Esophagus muscularis mucosa (tissue), 4 donors: ENCODE measurements around the gene PURB. TPM values are rescaled to one million over a fixed set of nuclear protein-coding genes. Genes with fewer than 3 reads are reported as not detected.

Source experiments
- DNase-seq: peaks from one replicate; pipeline ENCODE4 v3.0.0-alpha.2; 2017; ENCODE audit errors: extremely low spot score
- H3K27ac ChIP-seq, 4 donors: fragments of 200-600 bp; sonication (generic); replicated peaks in 1 of 4; 1 replicate in 3 of 4; 2 replicates in 1 of 4; pipeline ENCODE4 v1.5.1; 2016 to 2019; ENCODE audit warnings: mild to moderate bottlenecking in 1 of 4
- H3K27me3 ChIP-seq, 4 donors: fragments of 200-600 bp; sonication (generic); one replicate each; pipeline versions ENCODE4 v1.5.1 to v1.6.0; 2016 to 2019
- H3K36me3 ChIP-seq, 4 donors: fragments of 200-600 bp; sonication (generic); one replicate each; pipeline ENCODE4 v1.5.1; 2016 to 2019
- H3K4me1 ChIP-seq, 4 donors: fragments of 200-600 bp; sonication (generic); one replicate each; pipeline ENCODE4 v1.5.1; 2016 to 2019
- H3K4me3 ChIP-seq, 4 donors: fragments of 200-600 bp; sonication (generic); 1 replicate in 2 of 4; 2 replicates in 2 of 4; pipeline ENCODE4 v1.5.1; 2016 to 2019; ENCODE audit warnings: mild to moderate bottlenecking in 4 of 4, moderate library complexity in 1 of 4
- H3K9me3 ChIP-seq, 4 donors: fragments of 200-600 bp; sonication (generic); 1 replicate in 3 of 4; 2 replicates in 1 of 4; pipeline ENCODE4 v1.5.1; 2016 to 2019
- CTCF ChIP-seq, 3 experiments: fragments of 200-600 bp in 2 of 3; fragments of 450-650 bp in 1 of 3; sonication (generic) in 2 of 3; IDR thresholded peaks; one replicate each; pipeline ENCODE4 v1.5.1; 2017 to 2019; ENCODE audit warnings: antibody characterized with exemption in 3 of 3, mild to moderate bottlenecking in 2 of 3, moderate library complexity in 1 of 3
- EP300 ChIP-seq: sonication (generic); formaldehyde crosslinking; IDR thresholded peaks from one replicate; pipeline ENCODE4 v1.6.1; 2017; ENCODE audit warnings: antibody characterized with exemption
- POLR2A ChIP-seq: fragments of 450-650 bp; IDR thresholded peaks from one replicate; pipeline ENCODE4 v1.6.1; 2017; ENCODE audit warnings: antibody characterized with exemption, moderate library complexity, mild to moderate bottlenecking, low read depth
- POLR2AphosphoS5 ChIP-seq, 2 donors: sonication (generic); formaldehyde crosslinking; IDR thresholded peaks; one replicate each; pipeline ENCODE4 v1.6.1; 2017; ENCODE audit warnings: antibody characterized with exemption in 2 of 2
- WGBS: methylation state at CpG from one replicate; pipeline ENCODE4 v1.1.5; 2018; 5-methylcytosine and 5-hydroxymethylcytosine counted together
- intact Hi-C: fragments of 100-400 bp; cut with DNase I; formaldehyde crosslinking; loops from one replicate; pipeline ENCODE4 v1.15.1; 2023
- total RNA-seq, 4 donors: library from RNA; depleted of rRNA; stranded (reverse); fragments of >200 nt; gene quantifications; one replicate each; pipeline versions ENCODE4 v1.1.0 to v1.2.1, GENCODE V29; 2016

Gene PURB
- total RNA-seq, 4 donors from 2014 or later = 40.9 to 50.2 (median 46.3) TPM

DNA sequence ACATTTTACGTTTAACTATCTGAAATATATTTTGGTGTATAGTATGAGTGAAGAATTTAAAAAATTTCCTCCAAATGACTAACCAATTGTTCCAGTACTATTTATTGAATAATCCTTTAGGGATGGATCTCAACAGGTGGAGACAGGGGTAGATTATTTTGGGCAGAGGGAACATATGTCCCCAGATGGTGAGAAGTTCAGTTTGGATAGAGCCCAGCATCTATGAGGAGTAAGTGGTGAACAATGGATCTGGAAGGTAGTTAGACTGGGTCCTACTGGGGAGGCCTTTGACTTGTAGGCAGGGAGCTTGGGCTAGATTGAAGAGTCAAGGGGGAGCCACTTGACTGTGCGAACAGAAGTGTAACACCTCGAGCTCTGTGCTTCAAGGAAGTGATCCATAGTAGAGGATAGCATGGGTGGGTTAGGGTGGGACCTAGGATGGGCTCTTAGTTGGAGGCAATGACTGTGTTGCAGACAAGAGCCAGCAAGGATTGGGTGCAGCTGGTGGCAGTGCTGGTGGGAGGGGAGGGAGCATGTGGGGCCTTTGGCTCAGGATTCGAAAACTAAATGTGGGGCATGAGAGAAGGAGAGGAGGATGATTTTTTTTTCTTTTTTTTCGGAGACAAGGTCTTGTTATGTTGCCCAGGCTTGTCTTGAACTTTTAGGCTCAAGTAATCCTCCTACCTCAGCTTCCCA is 3.9 kb upstream of the PURB start:
- WGBS = 86% methylated on average over 5 of the region's 5 CpGs
- no peak for TF ChIP-seq POLR2AphosphoS5 (IDR thresholded peaks at IDR 0.05)
- no peak for TF ChIP-seq EP300
- no peak for TF ChIP-seq POLR2A
- TF ChIP-seq CTCF (IDR thresholded peaks at IDR 0.05) = no peak
- H3K27ac ChIP-seq = no peak overlapping the region
- peaks cover 7 to 15% (median 12%) of the 10 kb centered on the region in 4 donors for H3K4me1 ChIP-seq
- no peak overlapping the region for H3K4me3 ChIP-seq
- no peaks in the 10 kb centered on the region for H3K9me3 ChIP-seq
- intact Hi-C loops = no loop called here
- DNase-seq = no peak
- H3K36me3 ChIP-seq = no peaks in the 10 kb centered on the region
- H3K27me3 ChIP-seq = no peaks in the 10 kb centered on the region

- 90% methylated on average over 6 of the region's 6 CpGs for WGBS
- Histone ChIP-seq H3K9me3 (no peaks in the 10 kb centered on the region), H3K27me3 (no peaks in the 10 kb centered on the region), H3K4me3 (no peak overlapping the region), H3K36me3 (no peaks in the 10 kb centered on the region), H3K27ac (peak overlapping the region in 1 of 4 donors; percentile 100), H3K4me1 (peaks cover 27 to 35% (median 32%) of the 10 kb centered on the region in 4 donors)
- intact Hi-C loops = no loop called here
- TF ChIP-seq POLR2A (no peak), EP300 (no peak), POLR2AphosphoS5 (IDR thresholded peaks at IDR 0.05) (no peak), CTCF (IDR thresholded peaks at IDR 0.05) (no peak)
- DNase-seq = no peak
These were observed 2.0 kb upstream of the PURB start for GRCh38 chr7:44887293-44887692.

DNA sequence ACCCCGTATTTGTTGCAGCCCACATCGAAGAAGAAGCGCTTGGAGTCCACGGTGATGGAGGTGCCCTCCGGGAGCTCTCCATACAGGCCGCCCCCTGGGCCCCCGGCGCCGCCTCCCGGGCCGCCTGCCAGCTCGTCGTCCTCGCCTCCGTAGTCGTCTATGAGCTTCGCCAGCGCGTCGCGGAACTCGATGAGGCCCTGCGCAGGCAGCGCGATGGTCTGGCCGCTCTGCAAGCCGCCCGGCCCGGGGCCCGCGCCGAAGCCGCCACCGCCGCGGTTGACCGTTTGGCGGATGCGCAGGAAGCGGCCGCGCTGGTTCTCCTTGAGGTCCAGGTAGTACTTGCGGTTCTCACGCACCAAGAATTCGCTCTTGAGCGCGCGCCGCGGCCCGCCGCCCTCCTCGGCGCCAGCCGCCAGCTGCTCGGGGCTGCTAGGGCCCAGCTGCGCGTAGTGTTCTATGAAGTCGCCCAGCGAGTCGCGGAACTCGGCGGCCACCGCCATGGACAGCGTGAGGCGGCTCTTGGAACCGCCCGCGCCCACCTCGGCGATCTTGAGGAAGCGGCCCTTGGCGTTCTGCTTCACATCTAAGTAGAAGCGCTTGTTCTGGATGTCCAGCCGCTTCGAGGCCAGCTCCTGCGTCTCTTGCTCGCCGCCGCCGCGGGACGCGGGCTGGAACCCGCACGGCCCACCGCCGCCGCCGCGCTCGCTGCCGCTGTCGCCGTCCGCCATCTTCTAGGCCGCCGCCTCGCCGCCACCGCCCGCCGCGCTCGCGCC is 523 bp downstream of the PURB start:
- Histone ChIP-seq H3K27ac (peak overlapping the region; percentile 96 to 100 (median 99)), H3K27me3 (no peaks in the 10 kb centered on the region), H3K36me3 (no peaks in the 10 kb centered on the region), H3K9me3 (no peaks in the 10 kb centered on the region), H3K4me3 (peak overlapping the region; percentile 77 to 95 (median 92)), H3K4me1 (peaks cover 51 to 59% (median 56%) of the 10 kb centered on the region in 4 donors)
- DNase-seq = no peak
- intact Hi-C loops = no loop called here
- TF ChIP-seq POLR2AphosphoS5 (IDR thresholded peaks at IDR 0.05) (peak; percentile 28 to 70), POLR2A (no peak)
- 0% methylated on average over 1 of the region's 107 CpGs for WGBS

DNA sequence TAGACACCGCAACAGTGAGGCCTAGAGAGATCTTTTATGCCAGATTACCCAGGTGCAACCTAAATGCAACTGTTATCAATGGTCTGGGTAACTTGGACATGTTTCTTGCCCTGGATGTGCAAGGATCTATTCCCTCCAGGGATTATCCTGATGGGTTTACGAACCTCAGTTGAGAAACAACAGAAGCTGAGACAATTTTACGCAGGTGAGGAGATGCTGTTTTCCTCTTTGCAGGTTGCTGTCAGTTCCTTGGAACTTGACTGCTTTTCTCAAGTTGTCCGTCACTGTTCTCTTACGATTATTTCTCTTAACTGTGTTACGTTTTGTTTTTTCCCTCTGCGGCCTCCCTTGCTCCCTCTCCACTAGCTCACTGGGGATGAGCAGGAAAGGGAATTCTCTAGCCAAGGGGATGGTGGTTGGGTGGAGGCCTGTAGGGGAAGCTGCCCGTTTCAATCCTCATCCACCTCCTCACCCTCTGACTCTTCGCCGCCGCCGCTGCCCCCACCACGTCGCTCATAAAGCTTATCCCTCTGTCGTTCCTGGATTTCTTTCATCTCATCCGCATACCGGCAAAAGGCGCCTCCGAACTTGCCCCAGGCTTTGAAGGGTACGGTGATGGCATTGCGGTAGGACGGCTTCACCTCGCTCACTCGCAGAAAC is 1.2 kb downstream of the PURB start:
- peaks cover 57 to 67% (median 63%) of the 10 kb centered on the region in 4 donors for H3K4me1 ChIP-seq
- no peak for TF ChIP-seq POLR2AphosphoS5 (IDR thresholded peaks at IDR 0.05)
- TF ChIP-seq POLR2A = no peak
- no peak for TF ChIP-seq EP300
- no peak for TF ChIP-seq CTCF (IDR thresholded peaks at IDR 0.05)
- 14% methylated on average over 24 of the region's 24 CpGs for WGBS
- H3K27me3 ChIP-seq = no peaks in the 10 kb centered on the region
- intact Hi-C loops = no loop called here
- DNase-seq = no peak
- H3K36me3 ChIP-seq = no peaks in the 10 kb centered on the region
- peak overlapping the region; percentile 77 to 95 (median 92) for H3K4me3 ChIP-seq
- H3K27ac ChIP-seq = peak overlapping the region; percentile 96 to 100 (median 99)
- H3K9me3 ChIP-seq = no peaks in the 10 kb centered on the region

- TF ChIP-seq POLR2A (no peak), EP300 (no peak), CTCF (IDR thresholded peaks at IDR 0.05) (no peak), POLR2AphosphoS5 (IDR thresholded peaks at IDR 0.05) (no peak)
- WGBS = 47% methylated on average over 3 of the region's 3 CpGs
- peaks cover 60 to 77% (median 73%) of the 10 kb centered on the region in 4 donors for H3K4me1 ChIP-seq
- H3K27me3 ChIP-seq = no peaks in the 10 kb centered on the region
- H3K36me3 ChIP-seq = no peaks in the 10 kb centered on the region
- peak overlapping the region in 3 of 4 donors; percentile 96 to 100 (median 99) for H3K27ac ChIP-seq
- no peaks in the 10 kb centered on the region for H3K9me3 ChIP-seq
- intact Hi-C loops = no loop called here
- H3K4me3 ChIP-seq = peak overlapping the region; percentile 77 to 95 (median 92)
- DNase-seq = no peak
These were observed 2.4 kb downstream of the PURB start for GRCh38 chr7:44882899-44883298.
